Iris pigment epithelial cell (primary cell): Measurements from ENCODE around the gene ZNF750.

Source experiments
- DNase-seq: peaks from one replicate; pipeline ENCODE4 v3.0.0-alpha.2; 2011; ENCODE audit warnings: low read depth

The ZNF750 gene

GRCh38 chr17:82835122-82835521 is 4.7 kb downstream of the ZNF750 start:
- DNase-seq, result no peak

- DNase-seq, result no peak
Measured at GRCh38 chr17:82832881-82833475, 6.8 kb downstream of the ZNF750 start.

DNA sequence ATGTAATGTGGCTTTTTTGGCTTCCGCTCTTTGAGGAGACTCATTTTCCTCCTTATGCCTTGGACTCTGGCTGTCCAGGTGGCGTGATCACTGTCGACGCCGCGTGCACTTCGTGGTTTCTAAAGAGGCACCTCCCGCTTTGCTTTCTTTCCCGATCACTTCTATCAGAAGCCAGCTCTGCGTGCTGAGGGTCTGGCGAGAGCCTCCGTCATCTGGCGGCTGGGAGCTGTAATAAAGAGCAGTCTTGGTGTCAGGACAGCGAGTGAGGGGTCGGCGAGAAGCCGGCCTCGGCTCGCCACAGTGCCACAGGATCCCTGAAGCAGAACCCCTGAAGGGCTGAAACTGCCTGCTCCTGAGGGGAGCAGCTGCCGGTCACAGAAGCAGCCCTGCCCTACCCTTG is 7.4 kb downstream of the ZNF750 start:
- DNase-seq, result no peak

- DNase-seq, result no peak
Measured at GRCh38 chr17:82831818-82832200, 8.0 kb downstream of the ZNF750 start.

GRCh38 chr17:82831041-82831817 is 8.6 kb downstream of the ZNF750 start:
- no peak for DNase-seq

GRCh38 chr17:82830249-82830661 is 9.6 kb downstream of the ZNF750 start:
- DNase-seq, result no peak

DNA sequence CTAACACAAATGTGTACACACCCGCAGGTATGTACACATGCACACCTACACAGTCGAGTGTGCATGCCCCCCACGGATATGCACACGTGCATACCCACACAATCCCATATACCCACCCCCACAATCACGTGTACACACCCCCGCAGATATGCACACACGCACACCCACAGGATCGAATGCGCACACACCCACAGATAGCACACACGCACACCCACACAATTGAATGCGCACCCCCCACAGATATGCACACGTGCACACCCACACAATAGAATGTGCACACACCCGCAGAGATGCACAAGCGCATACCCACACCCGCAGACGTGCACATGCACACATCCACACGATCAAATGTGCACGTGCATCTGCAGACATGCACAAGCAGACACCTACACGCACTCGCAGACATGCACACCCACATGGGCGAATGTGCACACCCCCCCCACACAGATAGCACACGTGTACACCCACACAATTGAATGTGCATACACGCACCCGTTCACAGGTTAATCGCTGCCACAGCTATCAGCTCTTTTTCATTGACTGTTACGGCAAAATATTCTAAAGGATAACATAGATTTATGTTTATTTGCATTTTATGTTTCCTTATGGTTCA is 10.8 kb downstream of the ZNF750 start:
- DNase-seq, result no peak

- no peak for DNase-seq
Measured at GRCh38 chr17:82826956-82827355, 12.9 kb downstream of the ZNF750 start.

GRCh38 chr17:82826211-82826610 is 13.6 kb downstream of the ZNF750 start:
- no peak for DNase-seq

GRCh38 chr17:82825540-82826124 is 14.2 kb downstream of the ZNF750 start:
- no peak for DNase-seq

DNA sequence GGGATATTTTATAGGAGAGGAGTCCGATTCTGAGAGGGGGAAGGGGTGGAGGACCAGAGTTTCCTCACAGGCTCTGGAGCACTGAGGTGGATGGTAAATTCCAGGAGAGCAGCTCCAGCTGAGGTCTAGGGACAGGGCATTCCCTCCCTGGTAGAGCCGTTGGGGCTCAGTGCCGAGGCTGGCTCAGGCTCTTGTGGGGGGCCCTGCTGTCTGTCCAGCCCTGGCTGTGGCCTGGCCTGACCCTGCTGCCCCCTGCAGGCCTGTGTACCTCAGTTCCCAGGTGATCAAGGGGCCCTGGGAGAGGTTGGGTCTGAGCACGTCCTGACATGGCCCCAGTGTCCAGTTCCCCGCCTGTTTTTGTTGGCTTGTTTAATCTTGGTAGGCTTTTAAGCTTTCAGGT is 16.8 kb downstream of the ZNF750 start:
- DNase-seq, result no peak

GRCh38 chr17:82822281-82822680 is 17.5 kb downstream of the ZNF750 start:
- no peak for DNase-seq

DNA sequence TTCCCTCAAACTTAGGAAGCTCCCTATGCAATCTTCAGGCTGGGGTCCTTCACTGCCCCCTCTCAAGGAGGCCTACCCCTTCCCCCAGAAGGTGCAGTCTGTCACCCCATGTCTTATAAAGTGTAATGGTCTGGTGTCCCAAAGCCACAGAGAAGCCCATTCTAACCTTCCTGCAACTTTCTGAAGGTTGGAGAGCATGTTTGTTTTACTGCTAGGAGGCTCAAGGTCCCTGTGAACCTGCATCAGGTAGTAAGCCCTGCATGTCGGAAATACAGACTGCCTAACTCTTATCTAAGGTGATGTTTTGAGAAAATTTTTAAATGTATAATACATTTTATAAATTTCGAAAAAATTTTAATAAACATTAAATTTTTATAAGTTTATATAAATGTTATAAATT is 18.3 kb downstream of the ZNF750 start:
- no peak for DNase-seq

- no peak for DNase-seq
Measured at GRCh38 chr17:82820278-82821251, 19.3 kb downstream of the ZNF750 start.

DNA sequence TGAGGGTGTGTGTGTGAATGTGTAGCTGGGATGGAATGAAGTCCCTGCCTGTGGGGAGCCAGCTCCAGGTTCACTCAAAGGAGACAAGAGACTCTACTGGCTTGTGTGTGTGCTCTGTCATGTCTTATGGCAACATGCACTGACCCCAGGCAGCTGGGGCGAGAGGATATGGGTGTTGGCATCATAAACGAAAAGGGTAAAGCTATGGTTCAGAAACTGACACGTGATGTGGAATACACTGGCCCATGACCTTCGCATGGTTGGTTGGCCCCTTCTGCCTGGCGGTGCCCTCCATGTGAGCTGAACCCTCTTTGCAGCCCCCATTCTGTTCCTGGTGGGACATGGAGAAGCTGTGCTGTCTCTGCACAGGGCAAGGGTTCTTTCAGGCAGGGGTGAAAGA is 21.9 kb downstream of the ZNF750 start:
- DNase-seq, result no peak

DNA sequence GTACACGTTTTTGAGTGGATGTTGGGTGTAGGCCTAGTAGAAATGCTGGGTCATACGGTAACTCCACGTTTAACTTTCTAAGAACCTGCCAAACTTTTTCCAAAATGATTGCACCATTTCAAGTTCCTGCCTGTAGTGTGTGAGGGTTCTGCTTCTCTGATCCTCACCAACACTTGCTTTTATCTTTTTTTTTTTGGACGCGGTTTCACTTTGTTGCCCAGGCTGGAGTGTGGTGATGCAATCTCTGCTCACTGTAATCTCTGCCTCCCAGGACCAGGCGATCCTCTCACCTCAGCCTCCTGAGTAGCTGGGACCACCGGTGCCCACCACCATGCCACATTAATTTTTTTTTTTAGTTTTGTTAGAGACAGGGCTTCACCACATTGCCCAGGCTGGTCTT is 23.5 kb downstream of the ZNF750 start:
- no peak for DNase-seq

DNA sequence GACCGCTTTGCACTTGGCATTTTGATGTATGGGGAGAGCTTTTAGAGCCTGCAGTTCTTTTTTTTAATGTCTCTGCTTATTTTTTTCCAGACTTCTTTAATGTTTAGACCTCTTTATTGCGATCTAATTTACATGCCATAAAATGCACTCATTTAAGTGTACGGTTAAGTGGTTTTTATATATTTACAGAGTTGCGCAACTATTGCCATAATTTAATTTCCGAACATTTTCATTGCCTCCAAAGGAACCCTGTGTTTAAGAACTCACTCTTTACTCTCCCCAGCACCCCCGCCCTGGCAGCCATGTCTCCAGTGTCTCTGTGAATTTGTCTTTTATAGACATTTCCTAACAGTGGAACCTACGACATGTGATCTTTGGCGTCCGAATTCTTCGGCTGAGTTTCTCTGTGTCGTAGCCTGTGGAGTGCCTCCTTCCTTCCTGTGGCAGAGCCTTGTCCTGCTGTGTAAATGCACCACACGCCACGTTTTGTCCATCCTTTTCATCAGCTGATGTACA is 24.0 kb downstream of the ZNF750 start:
- no peak for DNase-seq

- no peak for DNase-seq
Measured at GRCh38 chr17:82815354-82815753, 24.5 kb downstream of the ZNF750 start.

- no peak for DNase-seq
Measured at GRCh38 chr17:82814834-82815233, 25.0 kb downstream of the ZNF750 start.

- no peak for DNase-seq
Measured at GRCh38 chr17:82813299-82814051, 26.3 kb downstream of the ZNF750 start.

DNA sequence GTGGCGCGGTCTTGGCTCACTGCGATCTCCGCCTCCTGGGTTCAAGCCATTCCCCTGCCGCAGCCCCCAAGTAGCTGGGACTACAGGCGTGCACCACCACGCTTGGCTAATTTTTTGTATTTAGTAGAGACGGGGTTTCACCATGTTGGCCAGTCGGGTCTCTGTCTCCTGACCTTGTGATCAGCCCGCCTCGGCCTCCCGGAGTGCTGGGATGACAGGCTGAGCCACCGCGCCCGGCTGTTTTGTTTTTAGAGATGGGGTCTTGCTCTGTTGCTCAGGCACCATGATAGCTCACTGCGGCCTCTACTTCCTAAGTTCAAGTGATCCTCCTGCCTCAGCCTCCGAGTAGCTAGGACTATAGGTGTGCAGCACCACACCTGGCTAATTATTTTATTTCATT is 27.2 kb downstream of the ZNF750 start:
- DNase-seq, result no peak
